GM23338 (cell line): ENCODE results near the gene ZMYND11. TPM values are rescaled to one million over a fixed set of nuclear protein-coding genes. Genes with fewer than 3 reads are reported as not detected.

Experiments
- ATAC-seq: fragments of 200-7000 bp; cut with Tn5 transposase; 3 replicates; pipeline ENCODE4 v1.9.1; 2020
- DNase-seq: peaks from one replicate; pipeline ENCODE4 v3.0.0-alpha.2; 2015; ENCODE audit warnings: low spot score
- H2AFZ ChIP-seq: fragments of 200-600 bp; sonication (generic); 2 replicates; pipeline ENCODE4 v1.8.0; 2016; ENCODE audit warnings: antibody characterized with exemption, mild to moderate bottlenecking, moderate library complexity
- H3F3A ChIP-seq: fragments of 200-600 bp; sonication (generic); replicated peaks from 2 replicates; pipeline ENCODE4 v1.8.0; 2017; ENCODE audit warnings: antibody characterized with exemption, mixed run types, low read depth
- H3K27ac ChIP-seq: fragments of 200-600 bp; sonication (generic); 2 replicates; pipeline ENCODE4 v1.6.1; 2016; ENCODE audit warnings: low read depth
- H3K27me3 ChIP-seq: fragments of 200-600 bp; sonication (generic); 2 replicates; pipeline ENCODE4 v1.8.0; 2016; ENCODE audit warnings: mild to moderate bottlenecking, mixed run types, moderate library complexity; ENCODE audit not compliant: insufficient read depth
- H3K36me3 ChIP-seq: fragments of 200-600 bp; sonication (generic); 2 replicates; pipeline ENCODE4 v1.8.0; 2016; ENCODE audit warnings: mild to moderate bottlenecking; ENCODE audit not compliant: insufficient read depth
- H3K4me1 ChIP-seq: fragments of 200-600 bp; sonication (generic); 2 replicates; pipeline ENCODE4 v1.8.0; 2016; ENCODE audit warnings: mild to moderate bottlenecking, moderate library complexity; ENCODE audit not compliant: insufficient read depth
- H3K4me2 ChIP-seq: fragments of 200-600 bp; sonication (generic); 2 replicates; pipeline ENCODE4 v1.7.1; 2017; ENCODE audit warnings: mixed run types
- H3K4me3 ChIP-seq: fragments of 200-600 bp; sonication (generic); 2 replicates; pipeline ENCODE4 v1.6.1; 2016; ENCODE audit warnings: mixed run types
- H3K79me2 ChIP-seq: fragments of 200-600 bp; sonication (generic); replicated peaks from 2 replicates; pipeline ENCODE4 v1.8.0; 2017; ENCODE audit warnings: mild to moderate bottlenecking; ENCODE audit not compliant: insufficient read depth
- H3K9me2 ChIP-seq: fragments of 200-600 bp; sonication (generic); 2 replicates; pipeline ENCODE4 v1.8.0; 2017; ENCODE audit not compliant: insufficient read depth
- H4K20me1 ChIP-seq: fragments of 200-600 bp; sonication (generic); replicated peaks from 2 replicates; pipeline ENCODE4 v1.8.0; 2017; ENCODE audit warnings: mild to moderate bottlenecking; ENCODE audit not compliant: insufficient read depth
- H3K27ac Mint-ChIP-seq: 2 replicates; pipeline ENCODE4 v1.8.0; 2020; ENCODE audit warnings: inconsistent platforms, mild to moderate bottlenecking, moderate library complexity, mixed read lengths
- H3K27me3 Mint-ChIP-seq: 3 replicates; pipeline ENCODE4 v1.8.0; 2022; ENCODE audit warnings: low read depth, mild to moderate bottlenecking, moderate library complexity, mixed read lengths, inconsistent platforms; ENCODE audit not compliant: insufficient read depth, poor library complexity
- H3K36me3 Mint-ChIP-seq: 3 replicates; pipeline ENCODE4 v1.8.0; 2021; ENCODE audit warnings: low read depth, mild to moderate bottlenecking, inconsistent platforms, moderate library complexity, mixed read lengths
- H3K4me1 Mint-ChIP-seq: 3 replicates; pipeline ENCODE4 v1.8.0; 2020; ENCODE audit warnings: mild to moderate bottlenecking, inconsistent platforms, mixed read lengths
- H3K4me3 Mint-ChIP-seq: 3 replicates; pipeline ENCODE4 v1.8.0; 2021; ENCODE audit warnings: moderate library complexity, mild to moderate bottlenecking, inconsistent platforms, mixed read lengths
- H3K9me3 Mint-ChIP-seq: 3 replicates; pipeline ENCODE4 v1.8.0; 2020; ENCODE audit warnings: moderate library complexity, mild to moderate bottlenecking, inconsistent platforms, mixed read lengths
- CREB1 ChIP-seq: fragments of 250-450 bp; sonication (Bioruptor Pico); IDR thresholded peaks from 2 replicates; pipeline ENCODE4 v1.5.0; 2020; ENCODE audit warnings: low read depth, mild to moderate bottlenecking, moderate library complexity
- CTCF ChIP-seq, 2 experiments: fragments of 200-600 bp in 1 of 2; sonication (generic) in 1 of 2; conservative IDR thresholded peaks; 2 replicates each; pipeline versions ENCODE4 v1.5.1 to v1.6.1; 2016 to 2017; ENCODE audit warnings: antibody characterized with exemption in 2 of 2, low read depth in 2 of 2, mild to moderate bottlenecking in 2 of 2, moderate library complexity in 1 of 2
- ETS1 ChIP-seq: IDR thresholded peaks from 2 replicates; pipeline ENCODE4 v1.6.1; 2016; ENCODE audit warnings: antibody characterized with exemption
- EZH2 ChIP-seq: fragments of 200-600 bp; sonication (generic); IDR thresholded peaks from one replicate; pipeline ENCODE4 v1.8.0; 2017; ENCODE audit warnings: antibody characterized with exemption, mild to moderate bottlenecking, low read depth; ENCODE audit not compliant: unreplicated experiment
- EZH2phosphoT487 ChIP-seq: fragments of 200-600 bp; sonication (generic); IDR thresholded peaks from one replicate; pipeline ENCODE4 v1.8.1; 2018; ENCODE audit warnings: antibody characterized with exemption; ENCODE audit not compliant: unreplicated experiment
- JUNB ChIP-seq: IDR thresholded peaks from one replicate; pipeline ENCODE4 v1.6.1; 2016; ENCODE audit warnings: antibody characterized with exemption; ENCODE audit not compliant: unreplicated experiment
- NANOG ChIP-seq: IDR thresholded peaks from 2 replicates; pipeline ENCODE4 v1.6.1; 2016; ENCODE audit warnings: antibody characterized with exemption, borderline replicate concordance
- POLR2AphosphoS5 ChIP-seq: IDR thresholded peaks from 2 replicates; pipeline ENCODE4 v1.6.1; 2016; ENCODE audit warnings: antibody characterized with exemption, low read depth
- REST ChIP-seq: IDR thresholded peaks from one replicate; pipeline ENCODE4 v1.6.1; 2018; ENCODE audit warnings: antibody characterized with exemption; ENCODE audit not compliant: unreplicated experiment
- STAT1 ChIP-seq: IDR thresholded peaks from one replicate; pipeline ENCODE4 v1.6.1; 2016; ENCODE audit warnings: antibody characterized with exemption; ENCODE audit not compliant: unreplicated experiment
- ZNF114 ChIP-seq: fragments of 250-450 bp; sonication (Bioruptor Pico); IDR thresholded peaks from 2 replicates; pipeline ENCODE4 v1.5.0; 2020; ENCODE audit warnings: mild to moderate bottlenecking, moderate library complexity
- ZNF331 ChIP-seq: fragments of 250-450 bp; sonication (Bioruptor Pico); IDR thresholded peaks from 2 replicates; pipeline ENCODE4 v1.5.0; 2020; ENCODE audit warnings: low read depth, mild to moderate bottlenecking, moderate library complexity
- ZNF462 ChIP-seq: fragments of 250-450 bp; sonication (Bioruptor Pico); IDR thresholded peaks from 2 replicates; pipeline ENCODE4 v1.5.0; 2020; ENCODE audit warnings: mild to moderate bottlenecking, moderate library complexity
- polyA plus RNA-seq: library from polyadenylated mRNA; unstranded; fragments of >200 nt; fragmentation: Nextera tagmentation; extraction: Ambion mirVana; gene quantifications from 2 replicates; pipeline ENCODE4 v1.2.1, GENCODE V29; 2016
- total RNA-seq: library from RNA; depleted of rRNA; stranded (reverse); fragments of >200 nt; shearing (Covaris generic); gene quantifications from 2 replicates; pipeline ENCODE4 v1.2.3, GENCODE V29; 2014

The ZMYND11 gene
- total and polyA plus RNA-seq, 2 experiments from 2014 or later, result 8.9 to 16.9 TPM

- Histone ChIP-seq H2AFZ (no peak overlapping the region), H3K27ac (no peak overlapping the region), H3K4me2 (no peak overlapping the region), H3K4me3 (no peak overlapping the region), H3K9me2 (no peaks in the 10 kb centered on the region), H3K4me1 (peaks cover 11% of the 10 kb centered on the region; the same call in 1 of the 2 replicates), H4K20me1 (no peaks in the 10 kb centered on the region), H3K79me2 (no peaks in the 10 kb centered on the region), H3K27me3 (no peaks in the 10 kb centered on the region), H3K36me3 (no peaks in the 10 kb centered on the region), H3F3A (no peaks in the 10 kb centered on the region)
- DNase-seq (no peak), ATAC-seq (no peak)
- H3K4me3 Mint-ChIP-seq, result no peak overlapping the region
- H3K4me1 Mint-ChIP-seq, result peaks cover 26% of the 10 kb centered on the region
- H3K27me3 Mint-ChIP-seq, result peaks cover 1% of the 10 kb centered on the region
- TF ChIP-seq ZNF462 (no peak), ZNF114 (no peak), CTCF (conservative IDR thresholded peaks at IDR 0.05; ENCODE audit: low read depth in 2 of 2) (no peak), ETS1 (no peak), ZNF331 (no peak), JUNB (no peak), EZH2phosphoT487 (no peak), STAT1 (no peak), EZH2 (no peak), NANOG (no peak), POLR2AphosphoS5 (no peak), REST (no peak), CREB1 (CRISPR knock-in tag) (no peak)
- H3K36me3 Mint-ChIP-seq, result no peaks in the 10 kb centered on the region
- H3K9me3 Mint-ChIP-seq, result no peaks in the 10 kb centered on the region
- no peak overlapping the region; the same call in 1 of the 2 replicates for H3K27ac Mint-ChIP-seq
Measured at GRCh38 chr10:271201-271600, 135.9 kb downstream of the ZMYND11 start.
